HL-60 (cell line): ENCODE results near the gene FSTL4.

Source experiments
- DNase-seq, 2 experiments: peaks; one replicate each; pipeline ENCODE4 v3.0.0-alpha.2; 2010 to 2020; ENCODE audit warnings: low read depth in 1 of 2, low spot score in 1 of 2
- H3K27ac ChIP-seq: fragments of 250-450 bp; sonication (Bioruptor Pico); replicated peaks from 2 replicates; pipeline ENCODE4 v1.5.1; 2020; ENCODE audit warnings: mild to moderate bottlenecking, moderate library complexity
- H3K27me3 ChIP-seq: fragments of 250-450 bp; sonication (Bioruptor Pico); 2 replicates; pipeline ENCODE4 v1.5.1; 2021; ENCODE audit warnings: mild to moderate bottlenecking, moderate library complexity; ENCODE audit not compliant: insufficient read depth, poor library complexity, severe bottlenecking
- H3K4me3 ChIP-seq: replicated peaks from 2 replicates; pipeline ENCODE4 v1.5.1; 2011; ENCODE audit warnings: mild to moderate bottlenecking, control low read depth, low read length; ENCODE audit not compliant: insufficient read depth
- CTCF ChIP-seq: IDR thresholded peaks from one replicate; pipeline ENCODE4 v1.5.1; 2011; ENCODE audit warnings: low read length, control low read depth, inconsistent platforms; ENCODE audit not compliant: insufficient read depth
- GABPA ChIP-seq: IDR thresholded peaks from 2 replicates; pipeline ENCODE4 v1.6.1; 2012; ENCODE audit warnings: low read depth
- POLR2AphosphoS5 ChIP-seq: IDR thresholded peaks from 2 replicates; pipeline ENCODE4 v1.6.1; 2012; ENCODE audit warnings: low read depth
- REST ChIP-seq: IDR thresholded peaks from 2 replicates; pipeline ENCODE4 v1.6.1; 2012; ENCODE audit warnings: low read depth; ENCODE audit not compliant: insufficient replicate concordance
- SPI1 ChIP-seq: IDR thresholded peaks from 2 replicates; pipeline ENCODE4 v1.6.1; 2012; ENCODE audit warnings: low read depth, mild to moderate bottlenecking, borderline replicate concordance

FSTL4 gene

DNA sequence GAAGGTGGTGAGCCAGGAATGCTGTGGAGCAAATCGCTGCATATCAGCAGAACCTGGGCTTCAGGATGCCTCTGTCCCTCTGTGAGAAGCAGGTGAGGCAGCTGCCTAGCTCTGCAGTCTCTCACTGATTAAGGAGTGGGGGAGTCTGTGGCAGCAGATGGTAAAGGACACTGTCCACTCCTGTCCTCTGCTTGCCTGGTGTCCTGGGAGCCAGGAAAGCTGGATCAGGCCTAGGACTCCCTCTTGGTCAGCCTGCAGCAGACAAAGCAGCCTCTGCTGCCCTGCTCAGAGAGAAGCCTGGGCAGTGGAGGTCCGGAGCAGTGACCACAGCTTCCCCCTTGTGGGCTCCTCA, 345.8 kb downstream of the FSTL4 start:
- H3K27me3 ChIP-seq, result no peaks in the 10 kb centered on the region
- no peak overlapping the region for H3K4me3 ChIP-seq
- H3K27ac ChIP-seq, result no peak overlapping the region
- no peak for DNase-seq
- TF ChIP-seq GABPA (no peak), CTCF (no peak)

DNA sequence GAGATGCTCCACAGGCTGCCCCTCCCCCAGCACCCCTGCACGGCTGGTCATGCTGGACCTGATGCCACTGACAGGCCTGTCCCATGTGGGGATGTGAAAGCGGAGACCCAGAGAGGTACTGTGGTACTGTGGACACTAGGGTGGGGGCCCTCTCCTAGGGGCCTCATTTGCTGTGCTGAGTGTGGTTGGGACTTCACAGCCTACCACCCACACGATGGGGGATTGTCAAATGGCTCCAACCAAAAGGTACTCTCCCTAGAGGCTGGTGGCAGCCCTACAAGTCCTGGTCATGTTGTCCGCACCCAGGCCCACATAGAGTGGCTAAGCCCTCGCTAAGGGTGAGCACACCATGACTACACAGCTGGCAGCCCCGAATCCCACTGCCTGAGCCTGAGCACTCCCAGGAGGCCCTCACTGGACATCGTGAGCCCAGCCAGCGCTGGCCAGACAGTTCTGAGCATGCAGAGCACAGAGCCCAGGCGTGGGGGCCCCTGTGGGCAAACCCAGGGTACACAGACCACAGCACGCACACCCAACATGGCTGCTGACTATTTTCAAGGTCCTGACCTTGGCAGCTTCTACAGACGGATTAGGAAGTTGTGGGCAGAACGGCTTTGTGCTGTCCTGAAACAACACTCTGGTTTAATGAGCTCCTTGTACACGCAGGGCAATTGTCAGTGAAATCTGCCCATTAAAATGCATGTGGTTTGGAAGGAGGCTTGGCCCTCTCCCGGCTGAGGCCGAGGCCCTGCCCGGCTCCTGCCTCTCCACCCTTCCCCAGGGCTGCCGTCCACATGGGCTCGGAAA, 346.4 kb downstream of the FSTL4 start:
- no peak for TF ChIP-seq CTCF
- TF ChIP-seq GABPA, result no peak
- TF ChIP-seq POLR2AphosphoS5, result no peak
- TF ChIP-seq REST, result no peak
- no peak for TF ChIP-seq SPI1
- no peaks in the 10 kb centered on the region for H3K27me3 ChIP-seq
- no peak overlapping the region for H3K27ac ChIP-seq
- H3K4me3 ChIP-seq, result no peak overlapping the region
- peak in 1 of 2 experiments; percentile 3 for DNase-seq

GRCh38 chr5:133265257-133265656, 347.1 kb downstream of the FSTL4 start:
- no peak for DNase-seq
- Histone ChIP-seq H3K4me3 (no peak overlapping the region), H3K27me3 (no peaks in the 10 kb centered on the region), H3K27ac (no peak overlapping the region)
- TF ChIP-seq POLR2AphosphoS5 (no peak), REST (no peak), SPI1 (no peak), CTCF (no peak), GABPA (no peak)

DNA sequence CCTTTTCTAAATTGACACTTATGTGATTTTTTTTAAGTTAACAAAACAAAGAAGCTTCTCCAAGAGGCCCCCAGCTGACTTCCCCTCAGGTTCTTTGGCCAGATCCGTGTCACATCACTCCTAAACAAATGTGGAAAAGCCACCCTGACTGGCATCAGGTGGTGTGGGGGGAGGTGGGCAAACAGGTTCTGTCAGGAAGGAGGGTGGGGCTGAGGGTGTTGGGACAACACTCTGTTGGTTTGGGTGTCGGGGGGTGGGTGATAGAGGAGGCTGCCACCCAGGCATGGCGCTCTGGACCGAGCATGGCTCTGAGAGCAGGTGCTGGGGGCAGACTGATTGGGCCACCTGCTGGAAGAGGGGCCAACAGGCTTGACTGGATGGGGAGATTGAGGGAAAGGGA, 349.7 kb downstream of the FSTL4 start:
- H3K27me3 ChIP-seq, result no peaks in the 10 kb centered on the region

More for the DNA sequence above, 349.7 kb downstream of the FSTL4 start:
- DNase-seq, result no peak
- Histone ChIP-seq H3K4me3 (no peak overlapping the region), H3K27ac (no peak overlapping the region)
- no peak for TF ChIP-seq SPI1
- TF ChIP-seq GABPA, result no peak
- no peak for TF ChIP-seq POLR2AphosphoS5
- TF ChIP-seq REST, result no peak
- no peak for TF ChIP-seq CTCF
